ENCODE measurements around the gene PALD1. TPM values are rescaled to one million over a fixed set of nuclear protein-coding genes. Genes with fewer than 3 reads are reported as not detected.

The PALD1 gene
- polyA plus RNA-seq, 1 experiment: 0.17 TPM

- ChIA-PET CTCF (no interaction called here), POLR2A (no interaction called here)
- H3K4me3 ChIP-seq (ENCODE audit: low read depth, low read length): no peak overlapping the region
- H3K9me3 ChIP-seq (ENCODE audit: control insufficient read depth, insufficient read depth, low read length): no peaks in the 10 kb centered on the region
- no peak for DNase-seq (ENCODE audit: low read depth, low spot score)
- no peak for TF ChIP-seq CTCF (IDR thresholded peaks at IDR 0.05; ENCODE audit: low read depth, low read length)
- H3K27me3 ChIP-seq (ENCODE audit: control insufficient read depth, insufficient read depth, low read length): peaks cover 6% of the 10 kb centered on the region
- H3K27ac ChIP-seq (ENCODE audit: low read depth, low read length): no peak overlapping the region
Measured at GRCh38 chr10:70564901-70565351, 86.4 kb downstream of the PALD1 start.

GRCh38 chr10:70565556-70566514 is 87.3 kb downstream of the PALD1 start:
- DNase-seq (ENCODE audit: low read depth, low spot score): no peak
- no peaks in the 10 kb centered on the region for H3K9me3 ChIP-seq (ENCODE audit: control insufficient read depth, insufficient read depth, low read length)
- POLR2A ChIA-PET: no interaction called here
- CTCF ChIA-PET: no interaction called here
- no peak overlapping the region for H3K4me3 ChIP-seq (ENCODE audit: low read depth, low read length)
- H3K27me3 ChIP-seq (ENCODE audit: control insufficient read depth, insufficient read depth, low read length): peaks cover 6% of the 10 kb centered on the region
- TF ChIP-seq CTCF (IDR thresholded peaks at IDR 0.05; ENCODE audit: low read depth, low read length): no peak
- H3K27ac ChIP-seq (ENCODE audit: low read depth, low read length): no peak overlapping the region

- no peak overlapping the region for H3K27ac ChIP-seq (ENCODE audit: low read depth, low read length)
- no peak for DNase-seq (ENCODE audit: low read depth, low spot score)
- H3K4me3 ChIP-seq (ENCODE audit: low read depth, low read length): no peak overlapping the region
- H3K27me3 ChIP-seq (ENCODE audit: control insufficient read depth, insufficient read depth, low read length): peaks cover 6% of the 10 kb centered on the region
- ChIA-PET POLR2A (no interaction called here), CTCF (no interaction called here)
- TF ChIP-seq CTCF (IDR thresholded peaks at IDR 0.05; ENCODE audit: low read depth, low read length): no peak
- no peaks in the 10 kb centered on the region for H3K9me3 ChIP-seq (ENCODE audit: control insufficient read depth, insufficient read depth, low read length)
Measured at GRCh38 chr10:70566515-70567290, 88.1 kb downstream of the PALD1 start.

- H3K4me3 ChIP-seq (ENCODE audit: low read depth, low read length): no peak overlapping the region
- TF ChIP-seq CTCF (IDR thresholded peaks at IDR 0.05; ENCODE audit: low read depth, low read length): no peak
- ChIA-PET POLR2A (no interaction called here), CTCF (no interaction called here)
- no peak for DNase-seq (ENCODE audit: low read depth, low spot score)
- H3K27ac ChIP-seq (ENCODE audit: low read depth, low read length): no peak overlapping the region
- no peaks in the 10 kb centered on the region for H3K9me3 ChIP-seq (ENCODE audit: control insufficient read depth, insufficient read depth, low read length)
- H3K27me3 ChIP-seq (ENCODE audit: control insufficient read depth, insufficient read depth, low read length): peaks cover 6% of the 10 kb centered on the region
Measured at GRCh38 chr10:70567603-70568002, 89.0 kb downstream of the PALD1 start.

GRCh38 chr10:70568113-70568512 is 89.5 kb downstream of the PALD1 start:
- POLR2A ChIA-PET: no interaction called here
- no peak overlapping the region for H3K4me3 ChIP-seq (ENCODE audit: low read depth, low read length)
- DNase-seq (ENCODE audit: low read depth, low spot score): no peak
- CTCF ChIA-PET: no interaction called here
- no peak for TF ChIP-seq CTCF (IDR thresholded peaks at IDR 0.05; ENCODE audit: low read depth, low read length)
- peaks cover 6% of the 10 kb centered on the region for H3K27me3 ChIP-seq (ENCODE audit: control insufficient read depth, insufficient read depth, low read length)
- H3K9me3 ChIP-seq (ENCODE audit: control insufficient read depth, insufficient read depth, low read length): no peaks in the 10 kb centered on the region
- no peak overlapping the region for H3K27ac ChIP-seq (ENCODE audit: low read depth, low read length)

All from AG04450 (cell line).